NCI-H1417 (cell line): Measurements from ENCODE around the gene CREB5.
"Not testable (repeated sequence)": the region's sequence is repeated elsewhere in the genome, so short reads cannot be mapped to it uniquely, and the experiment has no call there.

ENCODE experiments used
- DNase-seq, 3 experiments: peaks; one replicate each; lab custom pipeline; 2025; lab: John Stamatoyannopoulos, UW

CREB5 gene

GRCh38 chr7:28579571-28579970, 167.3 kb downstream of the CREB5 start:
- DNase-seq: no peak

GRCh38 chr7:28580665-28581064, 168.3 kb downstream of the CREB5 start:
- peak; percentile 19 to 77 (median 28) for DNase-seq

GRCh38 chr7:28581351-28581750, 169.0 kb downstream of the CREB5 start:
- no peak for DNase-seq

DNA sequence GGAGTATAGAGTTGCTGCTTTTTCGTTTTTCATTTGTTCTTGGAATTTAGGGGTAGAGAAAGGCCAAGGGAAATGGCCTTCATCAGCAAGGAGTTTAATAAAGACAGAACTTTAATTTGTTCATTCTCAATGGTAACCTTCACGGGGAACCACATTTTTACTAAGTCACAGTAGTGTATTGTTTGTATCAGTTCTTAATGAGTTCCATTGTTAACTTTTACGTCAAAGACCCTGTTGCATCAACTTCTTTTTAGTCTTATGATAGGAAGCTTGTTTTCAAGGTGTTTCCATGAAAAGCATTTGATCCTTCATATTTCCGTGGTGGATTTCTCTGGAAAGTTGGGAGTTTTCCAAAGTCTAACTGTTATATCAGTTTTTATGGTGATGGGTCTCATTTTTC, 169.9 kb downstream of the CREB5 start:
- DNase-seq: no peak

DNA sequence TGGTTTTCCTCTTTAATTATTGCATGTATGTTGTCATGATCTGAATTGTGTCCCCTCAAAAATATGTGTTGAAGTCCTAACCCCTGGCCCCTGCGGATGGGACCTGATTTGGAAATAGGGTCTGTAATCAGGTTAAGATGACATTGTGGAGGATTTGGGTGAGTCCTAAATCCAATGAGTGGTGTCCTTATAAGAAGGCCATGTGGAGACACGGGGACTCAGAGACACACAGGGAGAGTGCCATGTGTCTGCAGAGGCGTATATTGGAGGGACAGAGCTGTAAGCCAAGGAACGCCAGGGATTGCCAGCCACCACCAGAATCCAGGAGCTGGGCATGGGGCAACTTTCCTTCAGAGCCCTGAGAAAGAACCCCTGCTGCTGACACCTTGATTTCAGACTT, 171.9 kb downstream of the CREB5 start:
- DNase-seq: no peak

GRCh38 chr7:28586736-28587135, 174.4 kb downstream of the CREB5 start:
- no peak for DNase-seq

- no peak for DNase-seq
Observed at GRCh38 chr7:28587211-28587610, 174.9 kb downstream of the CREB5 start.

- no peak for DNase-seq
Observed at GRCh38 chr7:28588602-28589001, 176.3 kb downstream of the CREB5 start.

DNA sequence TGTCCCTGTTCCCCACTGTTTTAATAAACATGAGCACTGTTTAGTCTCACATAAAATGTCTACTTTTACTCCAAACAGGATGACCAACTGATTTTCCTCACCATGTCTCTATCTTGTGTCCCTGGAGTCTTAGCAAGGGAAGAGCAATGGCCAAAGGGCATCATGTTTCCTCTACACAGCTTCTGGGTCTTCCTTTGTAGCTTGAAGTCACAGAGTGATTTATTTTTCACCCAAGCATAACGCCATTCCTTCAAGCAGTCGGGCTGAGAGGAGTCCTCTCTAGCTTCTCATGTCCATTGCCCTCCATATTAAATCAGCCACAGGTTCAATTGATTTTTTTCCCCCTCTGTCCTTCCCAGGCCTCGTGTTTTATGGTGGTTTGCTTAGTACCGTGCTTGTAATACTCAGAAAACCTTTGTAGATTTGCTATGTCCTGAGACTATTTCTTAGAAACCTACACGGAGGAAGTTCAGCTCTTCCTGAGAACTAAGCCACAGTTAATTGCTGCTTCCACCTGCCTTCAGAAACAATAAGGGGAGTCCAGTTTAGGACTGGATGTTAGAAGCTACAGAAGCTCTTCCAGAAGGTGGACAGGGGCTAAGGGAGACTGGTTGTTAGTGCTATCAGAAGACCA, 178.8 kb downstream of the CREB5 start:
- DNase-seq: no peak

GRCh38 chr7:28591725-28592349, 179.5 kb downstream of the CREB5 start:
- no peak for DNase-seq

DNA sequence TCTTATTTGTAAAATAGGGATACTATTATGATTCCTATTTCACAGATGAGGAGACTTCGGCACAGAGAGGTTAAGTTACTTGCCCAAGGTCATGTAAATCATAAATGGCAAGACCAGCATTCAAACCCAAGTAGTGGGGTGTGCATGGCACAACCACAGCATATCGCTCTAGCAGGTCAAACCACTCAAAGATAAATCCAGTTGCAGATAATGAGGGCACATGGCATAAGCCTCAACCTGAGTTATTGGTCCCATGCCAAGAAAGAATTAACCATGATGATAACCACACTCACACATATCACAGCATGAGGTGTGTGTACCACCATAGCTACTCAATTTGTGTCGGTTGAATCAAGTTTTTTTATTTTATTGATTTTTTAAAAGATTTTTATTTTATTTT, 180.5 kb downstream of the CREB5 start:
- DNase-seq: peak in 1 of 3 experiments; percentile 10

GRCh38 chr7:28595076-28595475, 182.8 kb downstream of the CREB5 start:
- DNase-seq: no peak

- DNase-seq: no peak
Observed at GRCh38 chr7:28595801-28596200, 183.5 kb downstream of the CREB5 start.

- DNase-seq: no peak
Observed at GRCh38 chr7:28596245-28596935, 184.1 kb downstream of the CREB5 start.

DNA sequence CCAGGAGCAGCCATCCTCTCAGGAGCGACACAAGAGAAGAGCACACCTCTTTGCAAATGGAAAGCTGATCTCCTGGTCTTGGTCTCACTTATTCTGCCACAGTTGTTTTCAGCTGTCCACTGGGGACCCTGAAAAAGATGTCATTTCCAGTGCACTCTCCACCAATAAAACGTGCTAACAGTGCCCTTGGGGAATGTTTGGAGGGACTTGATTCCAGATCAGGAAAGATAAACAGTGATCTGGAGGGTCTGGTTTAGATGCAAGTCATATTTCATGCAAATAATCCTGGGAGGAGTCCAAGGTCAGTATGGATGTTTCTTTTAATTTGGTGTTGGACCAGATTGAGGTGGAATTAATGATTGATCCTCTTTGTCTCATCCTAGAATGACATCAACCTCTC, 185.0 kb downstream of the CREB5 start:
- DNase-seq: no peak

GRCh38 chr7:28598037-28598436, 185.7 kb downstream of the CREB5 start:
- not testable (repeated sequence) for DNase-seq

DNA sequence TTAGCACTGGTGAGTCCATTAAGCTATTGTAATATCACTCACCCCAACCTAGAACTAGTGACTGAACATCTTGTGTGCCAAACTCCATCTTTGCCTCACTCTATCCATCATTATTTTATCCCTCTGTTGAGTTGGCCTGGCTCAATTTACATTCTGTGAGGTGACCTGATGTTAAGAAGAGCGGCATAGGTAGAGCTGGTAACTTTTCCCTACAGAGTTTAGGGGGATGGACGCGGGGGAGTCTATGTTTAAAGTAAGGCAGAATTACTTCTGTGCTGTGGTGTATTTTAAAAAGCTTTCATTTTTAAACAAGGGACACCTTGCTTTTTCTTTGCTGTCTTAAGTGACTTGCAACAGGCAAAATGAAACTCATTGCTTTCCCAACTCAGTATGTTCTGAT, 186.3 kb downstream of the CREB5 start:
- no peak for DNase-seq

DNA sequence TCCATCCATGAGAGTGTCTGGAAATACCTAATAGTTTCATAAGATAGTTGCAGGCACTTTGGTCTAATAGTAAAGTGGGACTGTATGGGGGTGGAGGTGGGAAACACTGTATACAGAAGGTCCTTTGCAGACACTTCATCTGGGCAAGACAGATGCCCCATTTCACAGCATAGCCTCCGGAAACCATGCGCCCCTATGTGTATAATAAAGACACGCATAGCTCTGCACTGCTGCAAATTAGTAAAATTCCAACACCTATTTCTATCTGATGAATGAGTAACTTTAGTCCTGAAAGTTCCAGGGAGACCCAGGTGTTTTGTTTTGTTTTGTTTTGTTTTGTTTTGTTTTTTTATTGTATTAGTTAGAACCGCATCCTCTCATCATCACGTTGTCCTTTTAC, 187.1 kb downstream of the CREB5 start:
- DNase-seq: no peak

- no peak for DNase-seq
Observed at GRCh38 chr7:28602282-28602681, 190.0 kb downstream of the CREB5 start.

GRCh38 chr7:28605427-28606085, 193.2 kb downstream of the CREB5 start:
- no peak for DNase-seq

- no peak for DNase-seq
Observed at GRCh38 chr7:28606421-28606820, 194.1 kb downstream of the CREB5 start.

DNA sequence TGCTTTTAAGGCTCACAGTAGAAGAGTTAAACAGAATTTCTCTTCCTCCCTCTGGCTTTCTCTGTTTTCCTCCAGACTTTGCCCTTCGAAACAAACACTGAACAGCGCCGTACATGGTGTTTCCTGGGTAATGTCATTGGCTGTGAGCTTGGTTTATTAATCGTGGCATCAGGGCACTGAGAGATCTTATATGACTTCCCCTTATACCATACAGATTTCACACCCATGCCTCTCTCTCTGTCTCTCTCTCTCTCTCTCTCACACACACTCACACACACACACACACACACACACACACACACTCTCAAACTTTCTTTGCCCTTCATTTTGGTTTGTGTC, 195.5 kb downstream of the CREB5 start:
- DNase-seq: no peak

GRCh38 chr7:28608237-28608656, 195.9 kb downstream of the CREB5 start:
- DNase-seq: no peak
